HFFc6 (cell line): ENCODE data around the gene EXOC4. TPM values are rescaled to one million over a fixed set of nuclear protein-coding genes. Genes with fewer than 3 reads are reported as not detected.

Experiments used
- DNase-seq: peaks from one replicate; pipeline ENCODE4 v3.0.0-alpha.2; 2018
- H3K27ac Mint-ChIP-seq: 2 replicates; pipeline ENCODE4 v1.8.0; 2020; ENCODE audit warnings: mild to moderate bottlenecking, mixed read lengths
- H3K27me3 Mint-ChIP-seq: 2 replicates; pipeline ENCODE4 v1.8.0; 2021; ENCODE audit warnings: mild to moderate bottlenecking, moderate library complexity, mixed read lengths; ENCODE audit not compliant: insufficient read depth
- H3K36me3 Mint-ChIP-seq: 2 replicates; pipeline ENCODE4 v1.8.0; 2021; ENCODE audit warnings: low read depth, mixed read lengths
- H3K4me1 Mint-ChIP-seq: 2 replicates; pipeline ENCODE4 v1.8.0; 2020; ENCODE audit warnings: low read depth, mixed read lengths
- H3K4me3 Mint-ChIP-seq: 2 replicates; pipeline ENCODE4 v1.8.0; 2020; ENCODE audit warnings: mild to moderate bottlenecking, moderate library complexity, mixed read lengths
- H3K9me3 Mint-ChIP-seq: 2 replicates; pipeline ENCODE4 v1.8.0; 2020; ENCODE audit warnings: mild to moderate bottlenecking, mixed read lengths
- CTCF ChIP-seq: fragments of 200-600 bp; sonication (generic); IDR thresholded peaks from 2 replicates; pipeline ENCODE4 v1.5.0; 2021; ENCODE audit warnings: antibody characterized with exemption, mild to moderate bottlenecking
- total RNA-seq, 6 experiments: library from RNA; stranded (reverse); fragmentation: NEBNext Ultra II Directional; extraction: Animal tissue kit (Norgen Biotek cat#: 25700); gene quantifications; 2 replicates in 1 of 6; 3 replicates in 5 of 6; pipeline ENCODE4 v1.2.3, GENCODE V29; 2021

EXOC4 gene
- total RNA-seq, 6 experiments from 2014 or later = 57.6 to 67.6 (median 61.4) TPM

GRCh38 chr7:133290676-133291333 lies 37.9 kb downstream of the EXOC4 start:
- H3K36me3 Mint-ChIP-seq = peaks cover 9% of the 10 kb centered on the region
- H3K27ac Mint-ChIP-seq = no peak overlapping the region
- peaks cover 31% of the 10 kb centered on the region for H3K4me1 Mint-ChIP-seq
- no peaks in the 10 kb centered on the region for H3K9me3 Mint-ChIP-seq
- no peak overlapping the region for H3K4me3 Mint-ChIP-seq
- no peak for TF ChIP-seq CTCF
- H3K27me3 Mint-ChIP-seq = no peaks in the 10 kb centered on the region
- no peak for DNase-seq

GRCh38 chr7:133292631-133293030 lies 39.8 kb downstream of the EXOC4 start:
- H3K36me3 Mint-ChIP-seq = peaks cover 9% of the 10 kb centered on the region
- H3K9me3 Mint-ChIP-seq = no peaks in the 10 kb centered on the region
- H3K27me3 Mint-ChIP-seq = no peaks in the 10 kb centered on the region
- H3K27ac Mint-ChIP-seq = no peak overlapping the region
- no peak for TF ChIP-seq CTCF
- H3K4me3 Mint-ChIP-seq = no peak overlapping the region
- H3K4me1 Mint-ChIP-seq = peaks cover 28% of the 10 kb centered on the region
- no peak for DNase-seq

GRCh38 chr7:133293384-133294160 lies 40.7 kb downstream of the EXOC4 start:
- H3K4me1 Mint-ChIP-seq = peaks cover 37% of the 10 kb centered on the region
- DNase-seq = no peak
- no peak overlapping the region for H3K4me3 Mint-ChIP-seq
- no peaks in the 10 kb centered on the region for H3K27me3 Mint-ChIP-seq
- H3K36me3 Mint-ChIP-seq = peaks cover 9% of the 10 kb centered on the region
- no peak overlapping the region for H3K27ac Mint-ChIP-seq
- no peaks in the 10 kb centered on the region for H3K9me3 Mint-ChIP-seq
- TF ChIP-seq CTCF = no peak

- H3K27ac Mint-ChIP-seq = no peak overlapping the region
- TF ChIP-seq CTCF = no peak
- no peak for DNase-seq
- H3K27me3 Mint-ChIP-seq = no peaks in the 10 kb centered on the region
- H3K9me3 Mint-ChIP-seq = no peaks in the 10 kb centered on the region
- H3K4me3 Mint-ChIP-seq = no peak overlapping the region
- peaks cover 44% of the 10 kb centered on the region for H3K4me1 Mint-ChIP-seq
- H3K36me3 Mint-ChIP-seq = peaks cover 9% of the 10 kb centered on the region
Measured at GRCh38 chr7:133294234-133294633, 41.4 kb downstream of the EXOC4 start.

GRCh38 chr7:133295484-133295883 lies 42.6 kb downstream of the EXOC4 start:
- no peak overlapping the region for H3K27ac Mint-ChIP-seq
- no peaks in the 10 kb centered on the region for H3K27me3 Mint-ChIP-seq
- H3K4me3 Mint-ChIP-seq = no peak overlapping the region
- no peaks in the 10 kb centered on the region for H3K9me3 Mint-ChIP-seq
- no peak for TF ChIP-seq CTCF
- peaks cover 40% of the 10 kb centered on the region for H3K4me1 Mint-ChIP-seq
- no peak for DNase-seq
- H3K36me3 Mint-ChIP-seq = peaks cover 9% of the 10 kb centered on the region
